ENCODE measurements around the gene ACOD1. TPM values are rescaled to one million over a fixed set of nuclear protein-coding genes. Genes with fewer than 3 reads are reported as not detected.

The ACOD1 gene
- total and polyA plus RNA-seq, 2 of the 13 experiments (the other 11 are each of a cell fraction or from before 2014, with no cell fraction given), result not detected

DNA sequence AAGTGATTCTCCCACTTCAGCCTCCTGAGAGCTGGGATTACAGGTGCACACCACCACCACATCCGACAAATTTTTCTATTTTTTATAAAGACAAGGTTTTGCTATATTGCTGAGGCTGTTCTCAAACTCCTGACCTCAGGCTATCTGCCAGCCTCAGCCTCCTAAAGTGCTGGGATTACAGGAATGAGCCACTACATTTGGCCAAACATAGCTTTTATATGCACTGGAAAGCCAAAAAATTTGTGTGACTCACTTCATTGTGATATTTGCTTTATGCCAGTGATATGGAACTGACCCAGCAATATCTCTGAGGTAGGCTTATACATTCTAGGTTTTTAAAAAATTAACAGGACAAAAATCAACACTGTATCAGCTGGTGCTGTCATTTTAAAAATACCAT is 26.8 kb upstream of the ACOD1 start (continued):
- TF ChIP-seq KAT2B (IDR thresholded peaks at IDR 0.05; ENCODE audit: borderline replicate concordance, low read depth, low read length) (no peak), SNRNP70 (IDR thresholded peaks at IDR 0.05; ENCODE audit: low read depth, low read length) (no peak), IKZF5 (CRISPR knock-in tag; IDR thresholded peaks at IDR 0.05) (no peak), ZNF367 (CRISPR knock-in tag; IDR thresholded peaks at IDR 0.05; ENCODE audit: borderline replicate concordance) (no peak)

DNA sequence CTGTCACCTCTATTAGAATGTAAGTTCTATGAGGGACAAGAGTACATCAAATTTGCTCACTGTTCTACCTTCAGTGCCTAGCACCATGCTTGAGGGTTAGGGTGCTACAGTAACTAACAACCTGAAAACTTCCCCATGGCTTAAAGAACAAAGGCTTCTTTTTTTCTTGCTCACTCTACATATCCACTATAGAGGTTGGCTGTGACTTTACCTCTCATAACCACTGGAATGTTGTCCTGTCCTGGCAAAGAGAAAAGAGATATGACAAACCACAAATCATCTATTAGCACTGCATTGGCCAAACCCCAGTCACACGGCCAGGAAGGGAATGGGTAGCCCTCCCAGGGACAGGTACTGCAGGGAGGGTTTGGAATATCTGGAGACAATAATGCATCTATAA is 23.2 kb upstream of the ACOD1 start:
- Histone ChIP-seq H3K4me2 (ENCODE audit: low read depth, low read length) (no peak overlapping the region), H3K4me1 (ENCODE audit: insufficient read depth, low read length) (no peaks in the 10 kb centered on the region), H2AFZ (ENCODE audit: low read length) (no peak overlapping the region), H3K9me3 (ENCODE audit: low read length) (no peaks in the 10 kb centered on the region), H3K36me3 (replicated peaks in 1 of 2; ENCODE audit: control insufficient read depth in 1 of 2, insufficient read depth in 2 of 2, low read length in 2 of 2) (no peaks in the 10 kb centered on the region), H3K4me3 (replicated peaks in 1 of 3; ENCODE audit: insufficient read depth in 1 of 3, low read depth in 2 of 3, low read length in 3 of 3) (no peak overlapping the region), H3K79me2 (ENCODE audit: insufficient read depth, low read length) (no peaks in the 10 kb centered on the region), H4K20me1 (ENCODE audit: insufficient read depth, low read length) (no peaks in the 10 kb centered on the region), H3K27ac (ENCODE audit: extremely low read length, insufficient read depth, low read length) (no peak overlapping the region), H3K27me3 (ENCODE audit: control insufficient read depth in 1 of 2, insufficient read depth in 2 of 2, low read length in 2 of 2) (no peaks in the 10 kb centered on the region; a peak in 1 of 5 replicates), H3K9ac (ENCODE audit: insufficient read depth, low read depth, low read length) (no peak overlapping the region)
- FAIRE-seq (no peak), ATAC-seq (no peak), DNase-seq (ENCODE audit: low spot score) (no peak)
- WGBS (ENCODE audit: low lambda C conversion rate), result 0% methylated on average over 1 of the region's 1 CpG
- BruUV-seq (replicated peaks), result no TSS peak
- POLR2A ChIA-PET, result no interaction called here
- CTCF ChIA-PET (ENCODE audit: low intra/inter-chr PET ratio, low total read pairs), result no interaction called here
- in situ Hi-C loops (cut with HindIII; ENCODE audit: extremely low pct_ligation_motif_present, low pct_unique_long_range_greater_than_20kb) (no loop called here), intact Hi-C loops (cut with micrococcal nuclease; ENCODE audit: unreplicated experiment) (no loop called here)
- TF ChIP-seq DNMT1 (CRISPR knock-in tag; IDR thresholded peaks at IDR 0.05) (no peak), ZNF780A (CRISPR knock-in tag; IDR thresholded peaks at IDR 0.05) (no peak), SNAI1 (CRISPR knock-in tag; IDR thresholded peaks at IDR 0.05; ENCODE audit: borderline replicate concordance) (no peak), TARDBP (CRISPR knock-in tag; IDR thresholded peaks at IDR 0.05) (no peak), ZNF839 (CRISPR knock-in tag; IDR thresholded peaks at IDR 0.05; ENCODE audit: borderline replicate concordance) (no peak), SRSF4 (IDR thresholded peaks at IDR 0.05; ENCODE audit: low read depth, low read length, poor library complexity, severe bottlenecking) (no peak), ZBTB14 (CRISPR knock-in tag; IDR thresholded peaks at IDR 0.05) (no peak), ZBTB38 (CRISPR knock-in tag; IDR thresholded peaks at IDR 0.05) (no peak)
- TF ChIP-seq, protein P1, sequence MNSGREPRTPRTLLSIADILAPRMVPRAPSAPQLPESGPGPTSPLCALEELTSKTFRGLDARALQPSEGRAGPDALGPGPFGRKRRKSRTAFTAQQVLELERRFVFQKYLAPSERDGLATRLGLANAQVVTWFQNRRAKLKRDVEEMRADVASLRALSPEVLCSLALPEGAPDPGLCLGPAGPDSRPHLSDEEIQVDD (CRISPR knock-in tag; IDR thresholded peaks at IDR 0.05; ENCODE audit: borderline replicate concordance), result no peak
- TF ChIP-seq, protein P2, sequence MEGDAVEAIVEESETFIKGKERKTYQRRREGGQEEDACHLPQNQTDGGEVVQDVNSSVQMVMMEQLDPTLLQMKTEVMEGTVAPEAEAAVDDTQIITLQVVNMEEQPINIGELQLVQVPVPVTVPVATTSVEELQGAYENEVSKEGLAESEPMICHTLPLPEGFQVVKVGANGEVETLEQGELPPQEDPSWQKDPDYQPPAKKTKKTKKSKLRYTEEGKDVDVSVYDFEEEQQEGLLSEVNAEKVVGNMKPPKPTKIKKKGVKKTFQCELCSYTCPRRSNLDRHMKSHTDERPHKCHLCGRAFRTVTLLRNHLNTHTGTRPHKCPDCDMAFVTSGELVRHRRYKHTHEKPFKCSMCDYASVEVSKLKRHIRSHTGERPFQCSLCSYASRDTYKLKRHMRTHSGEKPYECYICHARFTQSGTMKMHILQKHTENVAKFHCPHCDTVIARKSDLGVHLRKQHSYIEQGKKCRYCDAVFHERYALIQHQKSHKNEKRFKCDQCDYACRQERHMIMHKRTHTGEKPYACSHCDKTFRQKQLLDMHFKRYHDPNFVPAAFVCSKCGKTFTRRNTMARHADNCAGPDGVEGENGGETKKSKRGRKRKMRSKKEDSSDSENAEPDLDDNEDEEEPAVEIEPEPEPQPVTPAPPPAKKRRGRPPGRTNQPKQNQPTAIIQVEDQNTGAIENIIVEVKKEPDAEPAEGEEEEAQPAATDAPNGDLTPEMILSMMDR (CRISPR knock-in tag; IDR thresholded peaks at IDR 0.05), result no peak
